Left lung (tissue), 10 donors: ENCODE results near the gene RC3H1. TPM values are rescaled to one million over a fixed set of nuclear protein-coding genes. Genes with fewer than 3 reads are reported as not detected.
"Not testable (repeated sequence)": the region's sequence is repeated elsewhere in the genome, so short reads cannot be mapped to it uniquely, and the experiment has no call there.

Source experiments
- ATAC-seq: fragments of 200-7000 bp; cut with Tn5 transposase; one replicate; pipeline ENCODE4 v1.9.1; 2020; ENCODE audit warnings: moderate library complexity
- DNase-seq, 4 donors: peaks; one replicate each; pipeline ENCODE4 v3.0.0-alpha.2; 2013 to 2020
- H3K27ac ChIP-seq, 2 donors: fragments of 200-600 bp; sonication (generic) in 1 of 2; one replicate each; pipeline versions ENCODE4 v1.5.0 to v1.8.0; 2020 to 2021
- H3K27me3 ChIP-seq, 2 donors: fragments of 200-600 bp; sonication (generic) in 1 of 2; one replicate each; pipeline versions ENCODE4 v1.5.0 to v1.8.0; 2020 to 2021
- H3K36me3 ChIP-seq, 2 donors: fragments of 200-600 bp; sonication (generic) in 1 of 2; one replicate each; pipeline versions ENCODE4 v1.5.0 to v1.8.0; 2020 to 2021
- H3K4me1 ChIP-seq, 2 donors: fragments of 200-600 bp; one replicate each; pipeline ENCODE4 v1.8.0; 2021
- H3K4me3 ChIP-seq, 2 donors: fragments of 200-600 bp; sonication (generic) in 1 of 2; one replicate each; pipeline versions ENCODE4 v1.5.0 to v1.8.0; 2020 to 2021; ENCODE audit warnings: mild to moderate bottlenecking in 1 of 2
- H3K9me3 ChIP-seq, 2 donors: fragments of 200-600 bp; sonication (generic) in 1 of 2; one replicate each; pipeline versions ENCODE4 v1.5.0 to v1.8.0; 2020 to 2021
- intact Hi-C, 2 donors: fragments of 100-400 bp; cut with DNase I; formaldehyde crosslinking; loops; one replicate each; pipeline versions ENCODE4 v1.11.2 to v1.14.2; 2022
- polyA plus RNA-seq, 6 donors: library from polyadenylated mRNA; unstranded; fragments of 120-200 nt; gene quantifications; one replicate each; pipeline ENCODE4 v1.2.1, GENCODE V29; 2013; ENCODE audit not compliant: insufficient read length in 6 of 6
- total RNA-seq, 2 donors: library from RNA; stranded (reverse); fragmentation: NEBNext Ultra II Directional; extraction: Animal tissue kit (Norgen Biotek cat#: 25700); gene quantifications; one replicate each; pipeline ENCODE4 v1.2.1, GENCODE V29; 2021
- TF ChIP-seq, protein P1 (sequence below), 2 donors: fragments of 200-600 bp; sonication (generic) in 1 of 2; IDR thresholded peaks; one replicate each; pipeline versions ENCODE4 v1.5.0 to v1.8.0; 2021; ENCODE audit warnings: antibody characterized with exemption in 2 of 2
- donor health status: DM: no; HTN: yes; CAD: no.
- donor health status: DM: no; HTN: no; CAD: no.

Gene RC3H1
- total and polyA plus RNA-seq, 8 donors, result 13.3 to 35.7 (median 14.0) TPM

DNA sequence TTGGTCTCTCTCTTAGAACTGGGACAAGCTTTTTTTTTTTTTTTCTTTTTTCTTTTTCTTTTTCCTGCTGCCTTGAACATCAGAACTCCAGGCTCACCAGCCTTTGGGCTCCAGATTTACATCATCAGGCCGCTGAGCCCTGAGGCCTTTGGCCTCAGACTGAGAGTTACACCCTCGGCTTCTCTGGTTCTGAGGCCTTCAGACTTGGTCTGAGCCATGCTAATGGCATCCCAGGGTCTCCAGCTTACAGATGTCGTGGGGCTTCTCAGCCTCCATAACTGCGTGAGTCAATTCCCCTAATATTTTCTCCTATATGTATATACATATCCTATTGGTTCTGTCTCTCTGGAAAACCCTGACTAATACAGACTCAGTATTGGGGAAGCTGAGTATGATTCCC is 36.5 kb upstream of the RC3H1 start:
- Histone ChIP-seq H3K9me3 (no peaks in the 10 kb centered on the region), H3K36me3 (no peaks in the 10 kb centered on the region), H3K27me3 (no peaks in the 10 kb centered on the region), H3K4me1 (no peaks in the 10 kb centered on the region), H3K27ac (no peak overlapping the region), H3K4me3 (no peak overlapping the region)
- no peak for ATAC-seq
- intact Hi-C loops, result no loop called here
- no peak for DNase-seq
- TF ChIP-seq, protein P1, sequence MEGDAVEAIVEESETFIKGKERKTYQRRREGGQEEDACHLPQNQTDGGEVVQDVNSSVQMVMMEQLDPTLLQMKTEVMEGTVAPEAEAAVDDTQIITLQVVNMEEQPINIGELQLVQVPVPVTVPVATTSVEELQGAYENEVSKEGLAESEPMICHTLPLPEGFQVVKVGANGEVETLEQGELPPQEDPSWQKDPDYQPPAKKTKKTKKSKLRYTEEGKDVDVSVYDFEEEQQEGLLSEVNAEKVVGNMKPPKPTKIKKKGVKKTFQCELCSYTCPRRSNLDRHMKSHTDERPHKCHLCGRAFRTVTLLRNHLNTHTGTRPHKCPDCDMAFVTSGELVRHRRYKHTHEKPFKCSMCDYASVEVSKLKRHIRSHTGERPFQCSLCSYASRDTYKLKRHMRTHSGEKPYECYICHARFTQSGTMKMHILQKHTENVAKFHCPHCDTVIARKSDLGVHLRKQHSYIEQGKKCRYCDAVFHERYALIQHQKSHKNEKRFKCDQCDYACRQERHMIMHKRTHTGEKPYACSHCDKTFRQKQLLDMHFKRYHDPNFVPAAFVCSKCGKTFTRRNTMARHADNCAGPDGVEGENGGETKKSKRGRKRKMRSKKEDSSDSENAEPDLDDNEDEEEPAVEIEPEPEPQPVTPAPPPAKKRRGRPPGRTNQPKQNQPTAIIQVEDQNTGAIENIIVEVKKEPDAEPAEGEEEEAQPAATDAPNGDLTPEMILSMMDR (IDR thresholded peaks at IDR 0.05), result no peak

DNA sequence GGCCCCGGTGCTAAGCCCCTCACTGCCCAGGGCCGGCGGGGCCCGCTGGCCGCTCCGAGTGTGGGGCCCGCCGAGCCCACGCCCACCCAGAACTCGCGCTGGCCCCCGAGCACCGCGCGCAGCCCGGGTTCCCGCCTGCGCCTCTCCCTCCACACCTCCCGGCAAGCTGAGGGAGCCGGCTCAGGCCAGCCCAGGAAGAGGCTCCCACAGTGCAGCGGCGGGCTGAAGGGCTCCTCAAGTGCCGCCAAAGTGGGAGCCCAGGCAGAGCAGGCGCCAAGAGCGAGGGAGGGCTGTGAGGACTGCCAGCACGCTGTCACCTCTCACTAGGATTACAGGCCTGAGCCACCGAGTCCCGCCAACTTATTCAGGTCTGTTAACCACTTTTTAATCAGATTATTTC is 34.5 kb upstream of the RC3H1 start:
- H3K27ac ChIP-seq, H3K27me3 ChIP-seq, H3K36me3 ChIP-seq, ATAC-seq, H3K4me3 ChIP-seq, DNase-seq, H3K4me1 ChIP-seq, intact Hi-C loops, H3K9me3 ChIP-seq: not testable (repeated sequence)

DNA sequence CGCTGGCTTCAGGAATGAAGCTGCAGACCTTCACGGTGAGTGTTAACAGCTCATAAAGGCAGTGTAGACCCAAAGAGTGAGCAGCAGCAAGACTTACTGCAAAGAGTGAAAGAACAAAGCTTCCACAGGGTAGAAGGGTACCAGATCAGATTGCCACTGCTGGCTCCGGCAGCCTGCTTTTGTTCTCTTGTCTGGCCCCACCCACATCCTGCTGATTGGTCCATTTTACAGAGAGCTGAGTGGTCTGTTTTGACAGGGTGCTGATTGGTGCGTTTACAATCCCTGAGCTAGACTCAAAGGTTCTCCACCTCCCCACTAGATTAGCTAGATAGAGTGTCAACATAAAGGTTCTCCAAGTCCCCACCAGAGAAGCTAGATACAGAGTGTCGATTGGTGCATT is 33.6 kb upstream of the RC3H1 start:
- ATAC-seq, intact Hi-C loops: not testable (repeated sequence)

DNA sequence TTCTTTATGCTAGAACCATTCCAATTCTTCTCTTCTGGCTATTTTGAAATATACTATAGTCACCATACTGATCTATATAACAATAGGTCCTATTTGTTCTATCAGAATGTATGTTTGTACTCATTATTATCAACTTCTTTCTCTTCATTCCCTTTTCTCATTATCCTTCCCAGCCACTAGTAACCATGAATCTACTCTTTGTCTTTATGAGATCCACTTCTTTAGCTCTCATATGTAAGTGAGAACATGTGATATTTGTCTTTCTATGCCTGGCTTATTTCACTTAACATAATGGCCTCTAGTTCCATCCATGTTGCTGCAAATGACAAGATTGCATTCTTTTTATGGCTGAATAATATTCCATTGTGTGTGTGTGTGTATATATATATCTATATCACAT is 31.7 kb upstream of the RC3H1 start:
- Histone ChIP-seq H3K9me3 (no peaks in the 10 kb centered on the region), H3K27ac (no peak overlapping the region), H3K4me3 (no peak overlapping the region), H3K27me3 (no peaks in the 10 kb centered on the region), H3K4me1 (no peaks in the 10 kb centered on the region), H3K36me3 (no peaks in the 10 kb centered on the region)
- TF ChIP-seq, protein P1 (IDR thresholded peaks at IDR 0.05), result no peak
- intact Hi-C loops, result no loop called here
- DNase-seq (no peak), ATAC-seq (no peak)

More for the DNA sequence above, 33.6 kb upstream of the RC3H1 start:
- H3K27ac ChIP-seq, DNase-seq, H3K4me3 ChIP-seq, H3K9me3 ChIP-seq, H3K36me3 ChIP-seq, H3K4me1 ChIP-seq, H3K27me3 ChIP-seq: not testable (repeated sequence)

DNA sequence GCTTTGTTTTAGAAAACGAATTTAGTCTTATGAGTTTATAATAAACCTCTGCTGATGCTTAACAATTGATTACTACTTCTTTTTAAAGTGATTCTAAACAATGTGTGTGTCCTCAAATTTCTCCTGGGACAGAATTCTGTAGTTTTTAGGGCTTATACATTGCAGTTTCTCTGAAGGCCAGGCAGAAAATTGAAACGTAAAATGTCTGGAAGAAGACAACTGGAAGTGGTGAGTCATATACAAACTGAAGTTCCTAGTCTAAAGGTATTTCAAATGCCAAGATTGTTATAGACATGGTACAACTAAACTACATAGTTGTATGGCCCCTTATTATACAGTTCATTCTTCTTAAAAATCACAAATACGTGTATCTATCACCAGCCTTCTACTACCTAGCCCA is 30.5 kb upstream of the RC3H1 start:
- no peaks in the 10 kb centered on the region for H3K4me1 ChIP-seq
- no peak for DNase-seq
- H3K36me3 ChIP-seq, result no peaks in the 10 kb centered on the region
- ATAC-seq, result no peak
- H3K27ac ChIP-seq, result no peak overlapping the region
- intact Hi-C loops, result no loop called here
- H3K27me3 ChIP-seq, result no peaks in the 10 kb centered on the region
- no peak overlapping the region for H3K4me3 ChIP-seq
- no peaks in the 10 kb centered on the region for H3K9me3 ChIP-seq
- TF ChIP-seq, protein P1 (IDR thresholded peaks at IDR 0.05), result no peak

DNA sequence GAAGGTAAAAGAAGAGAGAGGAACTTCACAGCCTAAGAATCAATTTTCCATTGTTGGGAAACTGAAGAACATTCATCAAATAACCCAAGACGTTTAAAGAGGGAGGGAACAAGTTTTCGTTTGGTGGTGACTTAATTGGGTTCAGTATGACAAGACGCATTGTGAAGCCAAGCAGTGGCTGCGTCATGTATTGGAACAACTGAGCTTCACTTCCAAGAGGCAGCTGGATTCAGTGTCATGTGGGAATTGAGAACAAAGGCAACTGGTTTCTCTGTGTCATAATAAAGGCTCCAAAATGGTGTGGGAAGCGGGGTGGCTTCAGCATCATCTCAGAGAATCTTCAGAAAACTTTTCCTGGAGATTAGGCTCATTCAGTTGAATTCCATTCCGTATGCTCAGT is 29.8 kb upstream of the RC3H1 start:
- TF ChIP-seq, protein P1 (IDR thresholded peaks at IDR 0.05), result no peak
- no peak for DNase-seq
- Histone ChIP-seq H3K4me3 (no peak overlapping the region), H3K4me1 (no peaks in the 10 kb centered on the region), H3K9me3 (no peaks in the 10 kb centered on the region), H3K36me3 (no peaks in the 10 kb centered on the region), H3K27ac (no peak overlapping the region), H3K27me3 (no peaks in the 10 kb centered on the region)
- intact Hi-C loops, result no loop called here
- no peak for ATAC-seq
